GM23338 (cell line): ENCODE data around the gene BMPER. TPM values are rescaled to one million over a fixed set of nuclear protein-coding genes. Genes with fewer than 3 reads are reported as not detected.

Source experiments
- ATAC-seq: fragments of 200-7000 bp; cut with Tn5 transposase; 3 replicates; pipeline ENCODE4 v1.9.1; 2020
- DNase-seq: peaks from one replicate; pipeline ENCODE4 v3.0.0-alpha.2; 2015; ENCODE audit warnings: low spot score
- H2AFZ ChIP-seq: fragments of 200-600 bp; sonication (generic); 2 replicates; pipeline ENCODE4 v1.8.0; 2016; ENCODE audit warnings: antibody characterized with exemption, mild to moderate bottlenecking, moderate library complexity
- H3F3A ChIP-seq: fragments of 200-600 bp; sonication (generic); replicated peaks from 2 replicates; pipeline ENCODE4 v1.8.0; 2017; ENCODE audit warnings: antibody characterized with exemption, mixed run types, low read depth
- H3K27ac ChIP-seq: fragments of 200-600 bp; sonication (generic); 2 replicates; pipeline ENCODE4 v1.6.1; 2016; ENCODE audit warnings: low read depth
- H3K27me3 ChIP-seq: fragments of 200-600 bp; sonication (generic); 2 replicates; pipeline ENCODE4 v1.8.0; 2016; ENCODE audit warnings: mild to moderate bottlenecking, mixed run types, moderate library complexity; ENCODE audit not compliant: insufficient read depth
- H3K36me3 ChIP-seq: fragments of 200-600 bp; sonication (generic); 2 replicates; pipeline ENCODE4 v1.8.0; 2016; ENCODE audit warnings: mild to moderate bottlenecking; ENCODE audit not compliant: insufficient read depth
- H3K4me1 ChIP-seq: fragments of 200-600 bp; sonication (generic); 2 replicates; pipeline ENCODE4 v1.8.0; 2016; ENCODE audit warnings: mild to moderate bottlenecking, moderate library complexity; ENCODE audit not compliant: insufficient read depth
- H3K4me2 ChIP-seq: fragments of 200-600 bp; sonication (generic); 2 replicates; pipeline ENCODE4 v1.7.1; 2017; ENCODE audit warnings: mixed run types
- H3K4me3 ChIP-seq: fragments of 200-600 bp; sonication (generic); 2 replicates; pipeline ENCODE4 v1.6.1; 2016; ENCODE audit warnings: mixed run types
- H3K79me2 ChIP-seq: fragments of 200-600 bp; sonication (generic); replicated peaks from 2 replicates; pipeline ENCODE4 v1.8.0; 2017; ENCODE audit warnings: mild to moderate bottlenecking; ENCODE audit not compliant: insufficient read depth
- H3K9me2 ChIP-seq: fragments of 200-600 bp; sonication (generic); 2 replicates; pipeline ENCODE4 v1.8.0; 2017; ENCODE audit not compliant: insufficient read depth
- H4K20me1 ChIP-seq: fragments of 200-600 bp; sonication (generic); replicated peaks from 2 replicates; pipeline ENCODE4 v1.8.0; 2017; ENCODE audit warnings: mild to moderate bottlenecking; ENCODE audit not compliant: insufficient read depth
- H3K27ac Mint-ChIP-seq: 2 replicates; pipeline ENCODE4 v1.8.0; 2020; ENCODE audit warnings: inconsistent platforms, mild to moderate bottlenecking, moderate library complexity, mixed read lengths
- H3K27me3 Mint-ChIP-seq: 3 replicates; pipeline ENCODE4 v1.8.0; 2022; ENCODE audit warnings: low read depth, mild to moderate bottlenecking, moderate library complexity, mixed read lengths, inconsistent platforms; ENCODE audit not compliant: insufficient read depth, poor library complexity
- H3K36me3 Mint-ChIP-seq: 3 replicates; pipeline ENCODE4 v1.8.0; 2021; ENCODE audit warnings: low read depth, mild to moderate bottlenecking, inconsistent platforms, moderate library complexity, mixed read lengths
- H3K4me1 Mint-ChIP-seq: 3 replicates; pipeline ENCODE4 v1.8.0; 2020; ENCODE audit warnings: mild to moderate bottlenecking, inconsistent platforms, mixed read lengths
- H3K4me3 Mint-ChIP-seq: 3 replicates; pipeline ENCODE4 v1.8.0; 2021; ENCODE audit warnings: moderate library complexity, mild to moderate bottlenecking, inconsistent platforms, mixed read lengths
- H3K9me3 Mint-ChIP-seq: 3 replicates; pipeline ENCODE4 v1.8.0; 2020; ENCODE audit warnings: moderate library complexity, mild to moderate bottlenecking, inconsistent platforms, mixed read lengths
- CREB1 ChIP-seq: fragments of 250-450 bp; sonication (Bioruptor Pico); IDR thresholded peaks from 2 replicates; pipeline ENCODE4 v1.5.0; 2020; ENCODE audit warnings: low read depth, mild to moderate bottlenecking, moderate library complexity
- EZH2 ChIP-seq: fragments of 200-600 bp; sonication (generic); IDR thresholded peaks from one replicate; pipeline ENCODE4 v1.8.0; 2017; ENCODE audit warnings: antibody characterized with exemption, mild to moderate bottlenecking, low read depth; ENCODE audit not compliant: unreplicated experiment
- EZH2phosphoT487 ChIP-seq: fragments of 200-600 bp; sonication (generic); IDR thresholded peaks from one replicate; pipeline ENCODE4 v1.8.1; 2018; ENCODE audit warnings: antibody characterized with exemption; ENCODE audit not compliant: unreplicated experiment
- polyA plus RNA-seq: library from polyadenylated mRNA; unstranded; fragments of >200 nt; fragmentation: Nextera tagmentation; extraction: Ambion mirVana; gene quantifications from 2 replicates; pipeline ENCODE4 v1.2.1, GENCODE V29; 2016
- total RNA-seq: library from RNA; depleted of rRNA; stranded (reverse); fragments of >200 nt; shearing (Covaris generic); gene quantifications from 2 replicates; pipeline ENCODE4 v1.2.3, GENCODE V29; 2014
- TF ChIP-seq, protein P1 (sequence below): fragments of 250-450 bp; sonication (Bioruptor Pico); IDR thresholded peaks from 2 replicates; pipeline ENCODE4 v1.5.0; 2020; ENCODE audit warnings: mild to moderate bottlenecking, moderate library complexity
- TF ChIP-seq, protein P2 (sequence below), 2 experiments: fragments of 200-600 bp in 1 of 2; sonication (generic) in 1 of 2; conservative IDR thresholded peaks; 2 replicates each; pipeline versions ENCODE4 v1.5.1 to v1.6.1; 2016 to 2017; ENCODE audit warnings: antibody characterized with exemption in 2 of 2, low read depth in 2 of 2, mild to moderate bottlenecking in 2 of 2, moderate library complexity in 1 of 2

BMPER gene
- total and polyA plus RNA-seq, 2 experiments from 2014 or later, result 0.53 to 1.4 TPM

DNA sequence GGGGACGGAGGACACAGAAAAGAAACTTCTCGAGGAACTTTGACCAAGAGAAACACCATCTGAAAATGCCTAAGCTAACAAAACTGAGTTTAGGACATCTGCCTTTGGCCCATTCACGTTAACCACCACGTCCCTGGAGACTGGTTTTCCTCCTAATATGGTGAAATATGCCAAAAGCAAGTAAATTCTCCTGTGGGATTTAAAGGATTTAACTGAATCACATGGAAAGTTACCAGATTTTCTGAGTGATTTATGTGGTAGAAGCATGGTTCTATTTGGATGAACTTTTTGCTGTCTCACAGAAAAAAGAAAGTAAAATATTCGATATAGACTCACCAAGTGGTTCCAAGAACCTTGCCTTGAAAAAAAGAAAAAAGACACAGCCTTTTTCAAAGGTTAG is 30.4 kb upstream of the BMPER start:
- Mint-ChIP-seq H3K36me3 (no peaks in the 10 kb centered on the region; the same call in 2 of the 3 replicates), H3K27ac (no peak overlapping the region), H3K27me3 (no peaks in the 10 kb centered on the region), H3K4me1 (peaks cover 20% of the 10 kb centered on the region), H3K9me3 (no peaks in the 10 kb centered on the region), H3K4me3 (no peak overlapping the region)
- ATAC-seq, result no peak
- no peaks in the 10 kb centered on the region for H3K27me3 ChIP-seq
- H4K20me1 ChIP-seq, result no peaks in the 10 kb centered on the region
- H3K79me2 ChIP-seq, result no peaks in the 10 kb centered on the region
- H3K4me1 ChIP-seq, result peaks cover 13% of the 10 kb centered on the region; the same call in 1 of the 2 replicates
- TF ChIP-seq EZH2, result no peak
- no peak for TF ChIP-seq CREB1 (CRISPR knock-in tag)
- TF ChIP-seq, protein P1, sequence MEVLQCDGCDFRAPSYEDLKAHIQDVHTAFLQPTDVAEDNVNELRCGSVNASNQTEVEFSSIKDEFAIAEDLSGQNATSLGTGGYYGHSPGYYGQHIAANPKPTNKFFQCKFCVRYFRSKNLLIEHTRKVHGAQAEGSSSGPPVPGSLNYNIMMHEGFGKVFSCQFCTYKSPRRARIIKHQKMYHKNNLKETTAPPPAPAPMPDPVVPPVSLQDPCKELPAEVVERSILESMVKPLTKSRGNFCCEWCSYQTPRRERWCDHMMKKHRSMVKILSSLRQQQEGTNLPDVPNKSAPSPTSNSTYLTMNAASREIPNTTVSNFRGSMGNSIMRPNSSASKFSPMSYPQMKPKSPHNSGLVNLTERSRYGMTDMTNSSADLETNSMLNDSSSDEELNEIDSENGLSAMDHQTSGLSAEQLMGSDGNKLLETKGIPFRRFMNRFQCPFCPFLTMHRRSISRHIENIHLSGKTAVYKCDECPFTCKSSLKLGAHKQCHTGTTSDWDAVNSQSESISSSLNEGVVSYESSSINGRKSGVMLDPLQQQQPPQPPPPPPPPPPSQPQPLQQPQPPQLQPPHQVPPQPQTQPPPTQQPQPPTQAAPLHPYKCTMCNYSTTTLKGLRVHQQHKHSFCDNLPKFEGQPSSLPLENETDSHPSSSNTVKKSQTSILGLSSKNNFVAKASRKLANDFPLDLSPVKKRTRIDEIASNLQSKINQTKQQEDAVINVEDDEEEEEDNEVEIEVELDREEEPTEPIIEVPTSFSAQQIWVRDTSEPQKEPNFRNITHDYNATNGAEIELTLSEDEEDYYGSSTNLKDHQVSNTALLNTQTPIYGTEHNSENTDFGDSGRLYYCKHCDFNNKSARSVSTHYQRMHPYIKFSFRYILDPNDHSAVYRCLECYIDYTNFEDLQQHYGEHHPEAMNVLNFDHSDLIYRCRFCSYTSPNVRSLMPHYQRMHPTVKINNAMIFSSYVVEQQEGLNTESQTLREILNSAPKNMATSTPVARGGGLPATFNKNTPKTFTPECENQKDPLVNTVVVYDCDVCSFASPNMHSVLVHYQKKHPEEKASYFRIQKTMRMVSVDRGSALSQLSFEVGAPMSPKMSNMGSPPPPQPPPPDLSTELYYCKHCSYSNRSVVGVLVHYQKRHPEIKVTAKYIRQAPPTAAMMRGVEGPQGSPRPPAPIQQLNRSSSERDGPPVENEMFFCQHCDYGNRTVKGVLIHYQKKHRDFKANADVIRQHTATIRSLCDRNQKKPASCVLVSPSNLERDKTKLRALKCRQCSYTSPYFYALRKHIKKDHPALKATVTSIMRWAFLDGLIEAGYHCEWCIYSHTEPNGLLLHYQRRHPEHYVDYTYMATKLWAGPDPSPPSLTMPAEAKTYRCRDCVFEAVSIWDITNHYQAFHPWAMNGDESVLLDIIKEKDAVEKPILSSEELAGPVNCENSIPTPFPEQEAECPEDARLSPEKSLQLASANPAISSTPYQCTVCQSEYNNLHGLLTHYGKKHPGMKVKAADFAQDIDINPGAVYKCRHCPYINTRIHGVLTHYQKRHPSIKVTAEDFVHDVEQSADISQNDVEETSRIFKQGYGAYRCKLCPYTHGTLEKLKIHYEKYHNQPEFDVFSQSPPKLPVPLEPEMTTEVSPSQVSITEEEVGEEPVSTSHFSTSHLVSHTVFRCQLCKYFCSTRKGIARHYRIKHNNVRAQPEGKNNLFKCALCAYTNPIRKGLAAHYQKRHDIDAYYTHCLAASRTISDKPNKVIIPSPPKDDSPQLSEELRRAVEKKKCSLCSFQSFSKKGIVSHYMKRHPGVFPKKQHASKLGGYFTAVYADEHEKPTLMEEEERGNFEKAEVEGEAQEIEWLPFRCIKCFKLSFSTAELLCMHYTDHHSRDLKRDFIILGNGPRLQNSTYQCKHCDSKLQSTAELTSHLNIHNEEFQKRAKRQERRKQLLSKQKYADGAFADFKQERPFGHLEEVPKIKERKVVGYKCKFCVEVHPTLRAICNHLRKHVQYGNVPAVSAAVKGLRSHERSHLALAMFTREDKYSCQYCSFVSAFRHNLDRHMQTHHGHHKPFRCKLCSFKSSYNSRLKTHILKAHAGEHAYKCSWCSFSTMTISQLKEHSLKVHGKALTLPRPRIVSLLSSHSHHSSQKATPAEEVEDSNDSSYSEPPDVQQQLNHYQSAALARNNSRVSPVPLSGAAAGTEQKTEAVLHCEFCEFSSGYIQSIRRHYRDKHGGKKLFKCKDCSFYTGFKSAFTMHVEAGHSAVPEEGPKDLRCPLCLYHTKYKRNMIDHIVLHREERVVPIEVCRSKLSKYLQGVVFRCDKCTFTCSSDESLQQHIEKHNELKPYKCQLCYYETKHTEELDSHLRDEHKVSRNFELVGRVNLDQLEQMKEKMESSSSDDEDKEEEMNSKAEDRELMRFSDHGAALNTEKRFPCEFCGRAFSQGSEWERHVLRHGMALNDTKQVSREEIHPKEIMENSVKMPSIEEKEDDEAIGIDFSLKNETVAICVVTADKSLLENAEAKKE, result no peak
- TF ChIP-seq, protein P2, sequence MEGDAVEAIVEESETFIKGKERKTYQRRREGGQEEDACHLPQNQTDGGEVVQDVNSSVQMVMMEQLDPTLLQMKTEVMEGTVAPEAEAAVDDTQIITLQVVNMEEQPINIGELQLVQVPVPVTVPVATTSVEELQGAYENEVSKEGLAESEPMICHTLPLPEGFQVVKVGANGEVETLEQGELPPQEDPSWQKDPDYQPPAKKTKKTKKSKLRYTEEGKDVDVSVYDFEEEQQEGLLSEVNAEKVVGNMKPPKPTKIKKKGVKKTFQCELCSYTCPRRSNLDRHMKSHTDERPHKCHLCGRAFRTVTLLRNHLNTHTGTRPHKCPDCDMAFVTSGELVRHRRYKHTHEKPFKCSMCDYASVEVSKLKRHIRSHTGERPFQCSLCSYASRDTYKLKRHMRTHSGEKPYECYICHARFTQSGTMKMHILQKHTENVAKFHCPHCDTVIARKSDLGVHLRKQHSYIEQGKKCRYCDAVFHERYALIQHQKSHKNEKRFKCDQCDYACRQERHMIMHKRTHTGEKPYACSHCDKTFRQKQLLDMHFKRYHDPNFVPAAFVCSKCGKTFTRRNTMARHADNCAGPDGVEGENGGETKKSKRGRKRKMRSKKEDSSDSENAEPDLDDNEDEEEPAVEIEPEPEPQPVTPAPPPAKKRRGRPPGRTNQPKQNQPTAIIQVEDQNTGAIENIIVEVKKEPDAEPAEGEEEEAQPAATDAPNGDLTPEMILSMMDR (conservative IDR thresholded peaks at IDR 0.05; ENCODE audit: low read depth in 2 of 2), result no peak
- no peak for TF ChIP-seq EZH2phosphoT487
- no peaks in the 10 kb centered on the region for H3F3A ChIP-seq
- H3K4me3 ChIP-seq, result no peak overlapping the region
- no peak overlapping the region for H2AFZ ChIP-seq
- H3K27ac ChIP-seq, result no peak overlapping the region
- no peaks in the 10 kb centered on the region for H3K36me3 ChIP-seq
- no peak overlapping the region for H3K4me2 ChIP-seq
- DNase-seq, result no peak
- no peaks in the 10 kb centered on the region for H3K9me2 ChIP-seq
